ENCODE data around the gene KLC1. TPM values are rescaled to one million over a fixed set of nuclear protein-coding genes. Genes with fewer than 3 reads are reported as not detected.

The KLC1 gene
- total RNA-seq, 2 donors from 2014 or later = 168 to 287 TPM

DNA sequence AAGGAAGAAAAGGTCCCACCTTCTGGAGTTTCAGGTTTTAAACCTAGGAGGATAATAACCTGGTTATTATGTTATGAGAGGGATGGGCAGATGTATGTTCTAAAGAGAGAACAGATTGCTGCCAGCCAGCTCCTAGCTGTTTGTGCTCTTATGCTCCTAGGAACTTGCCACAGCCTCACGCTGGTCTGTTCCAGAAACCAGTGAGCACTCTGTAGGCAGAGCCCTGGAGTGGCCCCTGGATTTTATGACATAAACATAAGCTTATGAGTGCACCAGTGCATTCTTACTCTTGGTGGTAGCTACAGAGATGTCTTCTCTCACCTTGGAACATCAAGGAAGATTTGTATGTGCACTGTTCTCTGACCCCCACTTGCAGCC, 27.7 kb downstream of the KLC1 start:
- Histone ChIP-seq H3K27me3 (replicated peaks; ENCODE audit: insufficient read depth) (no peaks in the 10 kb centered on the region), H3K9me3 (no peaks in the 10 kb centered on the region), H3K36me3 (peaks cover 5 to 11% of the 10 kb centered on the region in 2 donors), H3K4me1 (replicated peaks) (peaks cover 6% of the 10 kb centered on the region), H3K4me3 (no peak overlapping the region), H3K27ac (no peak overlapping the region)
- DNase-seq (ENCODE audit: low spot score) = no peak
- no peak for TF ChIP-seq CTCF (IDR thresholded peaks at IDR 0.05)
- no peak for TF ChIP-seq POLR2A (IDR thresholded peaks at IDR 0.05)
- TF ChIP-seq POLR2AphosphoS5 (IDR thresholded peaks at IDR 0.05) = no peak
- intact Hi-C loops (cut with DNase I) = no loop called here
- 93% methylated on average over 1 of the region's 1 CpG for WGBS

- intact Hi-C loops (cut with DNase I) = no loop called here
- no peak overlapping the region for H3K27ac ChIP-seq
- no peak overlapping the region for H3K4me3 ChIP-seq
- DNase-seq (ENCODE audit: low spot score) = no peak
- 73% methylated on average over 13 of the region's 13 CpGs for WGBS
- H3K9me3 ChIP-seq = no peaks in the 10 kb centered on the region
- no peak for TF ChIP-seq POLR2AphosphoS5 (IDR thresholded peaks at IDR 0.05)
- no peak for TF ChIP-seq CTCF (IDR thresholded peaks at IDR 0.05)
- H3K4me1 ChIP-seq (replicated peaks) = peaks cover 6% of the 10 kb centered on the region
- peaks cover 5 to 11% of the 10 kb centered on the region in 2 donors for H3K36me3 ChIP-seq
- no peaks in the 10 kb centered on the region for H3K27me3 ChIP-seq (replicated peaks; ENCODE audit: insufficient read depth)
Observed at GRCh38 chr14:103657471-103657870, 28.5 kb downstream of the KLC1 start.

GRCh38 chr14:103659631-103660030, 30.6 kb downstream of the KLC1 start:
- peaks cover 5 to 11% of the 10 kb centered on the region in 2 donors for H3K36me3 ChIP-seq
- H3K4me3 ChIP-seq = no peak overlapping the region
- intact Hi-C loops (cut with DNase I) = no loop called here
- WGBS = 97% methylated on average over 7 of the region's 7 CpGs
- no peaks in the 10 kb centered on the region for H3K27me3 ChIP-seq (replicated peaks; ENCODE audit: insufficient read depth)
- no peak for DNase-seq (ENCODE audit: low spot score)
- TF ChIP-seq POLR2A (IDR thresholded peaks at IDR 0.05) = no peak
- TF ChIP-seq POLR2AphosphoS5 (IDR thresholded peaks at IDR 0.05) = no peak
- no peak for TF ChIP-seq CTCF (IDR thresholded peaks at IDR 0.05)
- H3K9me3 ChIP-seq = no peaks in the 10 kb centered on the region
- no peaks in the 10 kb centered on the region for H3K4me1 ChIP-seq (replicated peaks)
- no peak overlapping the region for H3K27ac ChIP-seq

- no peaks in the 10 kb centered on the region for H3K27me3 ChIP-seq (replicated peaks; ENCODE audit: insufficient read depth)
Observed at GRCh38 chr14:103662029-103662428, 33.0 kb downstream of the KLC1 start.

More at GRCh38 chr14:103662029-103662428, 33.0 kb downstream of the KLC1 start:
- Histone ChIP-seq H3K4me3 (no peak overlapping the region), H3K36me3 (peaks cover 0 to 5% of the 10 kb centered on the region in 2 donors), H3K9me3 (no peaks in the 10 kb centered on the region), H3K4me1 (replicated peaks) (no peaks in the 10 kb centered on the region), H3K27ac (no peak overlapping the region)
- intact Hi-C loops (cut with DNase I) = no loop called here
- TF ChIP-seq POLR2AphosphoS5 (IDR thresholded peaks at IDR 0.05) (no peak), POLR2A (IDR thresholded peaks at IDR 0.05) (no peak), CTCF (IDR thresholded peaks at IDR 0.05) (no peak)
- DNase-seq (ENCODE audit: low spot score) = no peak
- WGBS = 88% methylated on average over 10 of the region's 10 CpGs
